ENCODE measurements around the gene GIPC2. TPM values are rescaled to one million over a fixed set of nuclear protein-coding genes. Genes with fewer than 3 reads are reported as not detected.
"Not testable (repeated sequence)": the region's sequence is repeated elsewhere in the genome, so short reads cannot be mapped to it uniquely, and the experiment has no call there.

The GIPC2 gene
- polyA plus RNA-seq, 1 donor, result 77.1 TPM

- peaks cover 5% of the 10 kb centered on the region for H3K4me1 ChIP-seq (ENCODE audit: control insufficient read depth, insufficient read depth, low read length)
Measured at GRCh38 chr1:78006521-78006920, 39.2 kb upstream of the GIPC2 start.

GRCh38 chr1:78007677-78008341, 38.0 kb upstream of the GIPC2 start:
- no peak overlapping the region for H3K4me3 ChIP-seq (ENCODE audit: low read length)
- H3K9me3 ChIP-seq (ENCODE audit: control insufficient read depth, low read depth, low read length), result no peaks in the 10 kb centered on the region
- peaks cover 5% of the 10 kb centered on the region for H3K4me1 ChIP-seq (ENCODE audit: control insufficient read depth, insufficient read depth, low read length)
- no peak overlapping the region for H3K27ac ChIP-seq (ENCODE audit: low read length)
- no peak for DNase-seq
- H3K36me3 ChIP-seq (ENCODE audit: control insufficient read depth, insufficient read depth, low read length), result no peaks in the 10 kb centered on the region
- WGBS (ENCODE audit: insufficient coverage, low lambda C conversion rate), result 85% methylated on average over 2 of the region's 4 CpGs
- H3K27me3 ChIP-seq (ENCODE audit: control insufficient read depth, insufficient read depth, low read length), result no peaks in the 10 kb centered on the region

More at GRCh38 chr1:78006521-78006920, 39.2 kb upstream of the GIPC2 start:
- peak overlapping the region; percentile 95 for H3K27ac ChIP-seq (ENCODE audit: low read length)
- H3K27me3 ChIP-seq (ENCODE audit: control insufficient read depth, insufficient read depth, low read length), result no peaks in the 10 kb centered on the region
- no peaks in the 10 kb centered on the region for H3K36me3 ChIP-seq (ENCODE audit: control insufficient read depth, insufficient read depth, low read length)
- peak overlapping the region; percentile 63 for H3K4me3 ChIP-seq (ENCODE audit: low read length)
- DNase-seq, result no peak
- H3K9me3 ChIP-seq (ENCODE audit: control insufficient read depth, low read depth, low read length), result no peaks in the 10 kb centered on the region

GRCh38 chr1:78009276-78009675, 36.5 kb upstream of the GIPC2 start:
- DNase-seq, result no peak
- no peak overlapping the region for H3K4me3 ChIP-seq (ENCODE audit: low read length)
- no peaks in the 10 kb centered on the region for H3K27me3 ChIP-seq (ENCODE audit: control insufficient read depth, insufficient read depth, low read length)
- no peak overlapping the region for H3K27ac ChIP-seq (ENCODE audit: low read length)
- WGBS (ENCODE audit: insufficient coverage, low lambda C conversion rate), result no CpG with 5 or more reads among the region's 3 CpGs
- H3K36me3 ChIP-seq (ENCODE audit: control insufficient read depth, insufficient read depth, low read length), result peaks cover 6% of the 10 kb centered on the region
- H3K4me1 ChIP-seq (ENCODE audit: control insufficient read depth, insufficient read depth, low read length), result peaks cover 5% of the 10 kb centered on the region
- H3K9me3 ChIP-seq (ENCODE audit: control insufficient read depth, low read depth, low read length), result no peaks in the 10 kb centered on the region

- Histone ChIP-seq H3K36me3 (ENCODE audit: control insufficient read depth, insufficient read depth, low read length) (peaks cover 11% of the 10 kb centered on the region), H3K4me1 (ENCODE audit: control insufficient read depth, insufficient read depth, low read length) (peaks cover 5% of the 10 kb centered on the region), H3K27me3 (ENCODE audit: control insufficient read depth, insufficient read depth, low read length) (no peaks in the 10 kb centered on the region), H3K4me3 (ENCODE audit: low read length) (no peak overlapping the region), H3K9me3 (ENCODE audit: control insufficient read depth, low read depth, low read length) (no peaks in the 10 kb centered on the region), H3K27ac (ENCODE audit: low read length) (no peak overlapping the region)
- 80% methylated on average over 1 of the region's 3 CpGs for WGBS (ENCODE audit: insufficient coverage, low lambda C conversion rate)
- DNase-seq, result no peak
Measured at GRCh38 chr1:78009836-78010235, 35.9 kb upstream of the GIPC2 start.

GRCh38 chr1:78011050-78011449, 34.7 kb upstream of the GIPC2 start:
- WGBS (ENCODE audit: insufficient coverage, low lambda C conversion rate), result 88% methylated on average over 1 of the region's 2 CpGs
- peak overlapping the region; percentile 57 for H3K27ac ChIP-seq (ENCODE audit: low read length)
- no peak overlapping the region for H3K4me3 ChIP-seq (ENCODE audit: low read length)
- no peaks in the 10 kb centered on the region for H3K9me3 ChIP-seq (ENCODE audit: control insufficient read depth, low read depth, low read length)
- H3K4me1 ChIP-seq (ENCODE audit: control insufficient read depth, insufficient read depth, low read length), result peaks cover 5% of the 10 kb centered on the region
- peak in 1 of 2 donors; percentile 48 for DNase-seq
- no peaks in the 10 kb centered on the region for H3K27me3 ChIP-seq (ENCODE audit: control insufficient read depth, insufficient read depth, low read length)
- H3K36me3 ChIP-seq (ENCODE audit: control insufficient read depth, insufficient read depth, low read length), result peaks cover 13% of the 10 kb centered on the region

GRCh38 chr1:78015148-78015547, 30.6 kb upstream of the GIPC2 start:
- Histone ChIP-seq H3K9me3 (ENCODE audit: control insufficient read depth, low read depth, low read length) (no peaks in the 10 kb centered on the region), H3K27ac (ENCODE audit: low read length) (no peak overlapping the region), H3K36me3 (ENCODE audit: control insufficient read depth, insufficient read depth, low read length) (peaks cover 13% of the 10 kb centered on the region), H3K4me3 (ENCODE audit: low read length) (no peak overlapping the region), H3K4me1 (ENCODE audit: control insufficient read depth, insufficient read depth, low read length) (peaks cover 5% of the 10 kb centered on the region), H3K27me3 (ENCODE audit: control insufficient read depth, insufficient read depth, low read length) (no peaks in the 10 kb centered on the region)
- no peak for DNase-seq

- H3K27me3 ChIP-seq (ENCODE audit: control insufficient read depth, insufficient read depth, low read length), result no peaks in the 10 kb centered on the region
- no peaks in the 10 kb centered on the region for H3K4me1 ChIP-seq (ENCODE audit: control insufficient read depth, insufficient read depth, low read length)
- H3K27ac ChIP-seq (ENCODE audit: low read length), result no peak overlapping the region
- no peak overlapping the region for H3K4me3 ChIP-seq (ENCODE audit: low read length)
- no peaks in the 10 kb centered on the region for H3K9me3 ChIP-seq (ENCODE audit: control insufficient read depth, low read depth, low read length)
- no CpG with 5 or more reads among the region's 1 CpG for WGBS (ENCODE audit: insufficient coverage, low lambda C conversion rate)
- no peak for DNase-seq
- H3K36me3 ChIP-seq (ENCODE audit: control insufficient read depth, insufficient read depth, low read length), result peaks cover 9% of the 10 kb centered on the region
Measured at GRCh38 chr1:78019024-78019423, 26.7 kb upstream of the GIPC2 start.

- H3K27ac ChIP-seq (ENCODE audit: low read length); H3K27me3 ChIP-seq (ENCODE audit: control insufficient read depth, insufficient read depth, low read length); H3K4me3 ChIP-seq (ENCODE audit: low read length); H3K9me3 ChIP-seq (ENCODE audit: control insufficient read depth, low read depth, low read length); H3K4me1 ChIP-seq (ENCODE audit: control insufficient read depth, insufficient read depth, low read length); H3K36me3 ChIP-seq (ENCODE audit: control insufficient read depth, insufficient read depth, low read length); DNase-seq: not testable (repeated sequence)
- WGBS (ENCODE audit: insufficient coverage, low lambda C conversion rate), result no CpG with 5 or more reads among the region's 4 CpGs
Measured at GRCh38 chr1:78021134-78021533, 24.6 kb upstream of the GIPC2 start.

- H3K36me3 ChIP-seq (ENCODE audit: control insufficient read depth, insufficient read depth, low read length), result no peaks in the 10 kb centered on the region
- no CpG with 5 or more reads among the region's 4 CpGs for WGBS (ENCODE audit: insufficient coverage, low lambda C conversion rate)
Measured at GRCh38 chr1:78029793-78030192, 16.0 kb upstream of the GIPC2 start.

GRCh38 chr1:78032996-78033796, 12.6 kb upstream of the GIPC2 start:
- no peak overlapping the region for H3K27ac ChIP-seq (ENCODE audit: low read length)
- WGBS (ENCODE audit: insufficient coverage, low lambda C conversion rate), result no CpG with 5 or more reads among the region's 4 CpGs

More at GRCh38 chr1:78029793-78030192, 16.0 kb upstream of the GIPC2 start:
- H3K27me3 ChIP-seq (ENCODE audit: control insufficient read depth, insufficient read depth, low read length), result no peaks in the 10 kb centered on the region
- no peaks in the 10 kb centered on the region for H3K9me3 ChIP-seq (ENCODE audit: control insufficient read depth, low read depth, low read length)
- DNase-seq, result no peak
- H3K4me1 ChIP-seq (ENCODE audit: control insufficient read depth, insufficient read depth, low read length), result no peaks in the 10 kb centered on the region
- H3K27ac ChIP-seq (ENCODE audit: low read length), result no peak overlapping the region
- no peak overlapping the region for H3K4me3 ChIP-seq (ENCODE audit: low read length)

GRCh38 chr1:78033797-78034172, 12.0 kb upstream of the GIPC2 start:
- H3K4me3 ChIP-seq (ENCODE audit: low read length), result no peak overlapping the region
- no peaks in the 10 kb centered on the region for H3K27me3 ChIP-seq (ENCODE audit: control insufficient read depth, insufficient read depth, low read length)
- no peaks in the 10 kb centered on the region for H3K4me1 ChIP-seq (ENCODE audit: control insufficient read depth, insufficient read depth, low read length)
- DNase-seq, result no peak
- no CpG with 5 or more reads among the region's 3 CpGs for WGBS (ENCODE audit: insufficient coverage, low lambda C conversion rate)
- H3K36me3 ChIP-seq (ENCODE audit: control insufficient read depth, insufficient read depth, low read length), result no peaks in the 10 kb centered on the region
- H3K27ac ChIP-seq (ENCODE audit: low read length), result no peak overlapping the region
- no peaks in the 10 kb centered on the region for H3K9me3 ChIP-seq (ENCODE audit: control insufficient read depth, low read depth, low read length)

More at GRCh38 chr1:78032996-78033796, 12.6 kb upstream of the GIPC2 start:
- no peaks in the 10 kb centered on the region for H3K27me3 ChIP-seq (ENCODE audit: control insufficient read depth, insufficient read depth, low read length)
- H3K4me3 ChIP-seq (ENCODE audit: low read length), result no peak overlapping the region
- DNase-seq, result no peak
- no peaks in the 10 kb centered on the region for H3K36me3 ChIP-seq (ENCODE audit: control insufficient read depth, insufficient read depth, low read length)
- no peaks in the 10 kb centered on the region for H3K4me1 ChIP-seq (ENCODE audit: control insufficient read depth, insufficient read depth, low read length)
- H3K9me3 ChIP-seq (ENCODE audit: control insufficient read depth, low read depth, low read length), result no peaks in the 10 kb centered on the region

Data from large intestine (tissue), 3 donors.